ENCODE measurements around the gene WDR6. TPM values are rescaled to one million over a fixed set of nuclear protein-coding genes. Genes with fewer than 3 reads are reported as not detected.
A peak's percentile ranks its signal among the peaks of the same experiment; 100 is the strongest.

Gene WDR6, protein sequence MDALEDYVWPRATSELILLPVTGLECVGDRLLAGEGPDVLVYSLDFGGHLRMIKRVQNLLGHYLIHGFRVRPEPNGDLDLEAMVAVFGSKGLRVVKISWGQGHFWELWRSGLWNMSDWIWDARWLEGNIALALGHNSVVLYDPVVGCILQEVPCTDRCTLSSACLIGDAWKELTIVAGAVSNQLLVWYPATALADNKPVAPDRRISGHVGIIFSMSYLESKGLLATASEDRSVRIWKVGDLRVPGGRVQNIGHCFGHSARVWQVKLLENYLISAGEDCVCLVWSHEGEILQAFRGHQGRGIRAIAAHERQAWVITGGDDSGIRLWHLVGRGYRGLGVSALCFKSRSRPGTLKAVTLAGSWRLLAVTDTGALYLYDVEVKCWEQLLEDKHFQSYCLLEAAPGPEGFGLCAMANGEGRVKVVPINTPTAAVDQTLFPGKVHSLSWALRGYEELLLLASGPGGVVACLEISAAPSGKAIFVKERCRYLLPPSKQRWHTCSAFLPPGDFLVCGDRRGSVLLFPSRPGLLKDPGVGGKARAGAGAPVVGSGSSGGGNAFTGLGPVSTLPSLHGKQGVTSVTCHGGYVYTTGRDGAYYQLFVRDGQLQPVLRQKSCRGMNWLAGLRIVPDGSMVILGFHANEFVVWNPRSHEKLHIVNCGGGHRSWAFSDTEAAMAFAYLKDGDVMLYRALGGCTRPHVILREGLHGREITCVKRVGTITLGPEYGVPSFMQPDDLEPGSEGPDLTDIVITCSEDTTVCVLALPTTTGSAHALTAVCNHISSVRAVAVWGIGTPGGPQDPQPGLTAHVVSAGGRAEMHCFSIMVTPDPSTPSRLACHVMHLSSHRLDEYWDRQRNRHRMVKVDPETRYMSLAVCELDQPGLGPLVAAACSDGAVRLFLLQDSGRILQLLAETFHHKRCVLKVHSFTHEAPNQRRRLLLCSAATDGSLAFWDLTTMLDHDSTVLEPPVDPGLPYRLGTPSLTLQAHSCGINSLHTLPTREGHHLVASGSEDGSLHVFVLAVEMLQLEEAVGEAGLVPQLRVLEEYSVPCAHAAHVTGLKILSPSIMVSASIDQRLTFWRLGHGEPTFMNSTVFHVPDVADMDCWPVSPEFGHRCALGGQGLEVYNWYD
- total RNA-seq = 100 to 1,000 TPM in 1 of 4 donors, 10 to 100 TPM in 3; 77.3 to 109 (median 90.1) TPM
- polyA plus RNA-seq = 65.3 TPM
- long read RNA-seq, donor 1, full-length matches to known transcripts = 91 of 162 reads
- long read RNA-seq, donor 1, partial matches to known transcripts = 64 of 162 reads
- long read RNA-seq, donor 1, other reads (novel, unspliced or antisense) = 7 of 162 reads
- long read RNA-seq, donor 2, full-length matches to known transcripts = 103 of 176 reads
- long read RNA-seq, donor 2, partial matches to known transcripts = 54 of 176 reads
- long read RNA-seq, donor 2, other reads (novel, unspliced or antisense) = 19 of 176 reads
- long read RNA-seq, donor 3, full-length matches to known transcripts = 196 of 347 reads
- long read RNA-seq, donor 3, partial matches to known transcripts = 118 of 347 reads
- long read RNA-seq, donor 3, other reads (novel, unspliced or antisense) = 33 of 347 reads
- long read RNA-seq, donor 4, full-length matches to known transcripts = 86 of 150 reads
- long read RNA-seq, donor 4, partial matches to known transcripts = 45 of 150 reads
- long read RNA-seq, donor 4, other reads (novel, unspliced or antisense) = 19 of 150 reads

DNA sequence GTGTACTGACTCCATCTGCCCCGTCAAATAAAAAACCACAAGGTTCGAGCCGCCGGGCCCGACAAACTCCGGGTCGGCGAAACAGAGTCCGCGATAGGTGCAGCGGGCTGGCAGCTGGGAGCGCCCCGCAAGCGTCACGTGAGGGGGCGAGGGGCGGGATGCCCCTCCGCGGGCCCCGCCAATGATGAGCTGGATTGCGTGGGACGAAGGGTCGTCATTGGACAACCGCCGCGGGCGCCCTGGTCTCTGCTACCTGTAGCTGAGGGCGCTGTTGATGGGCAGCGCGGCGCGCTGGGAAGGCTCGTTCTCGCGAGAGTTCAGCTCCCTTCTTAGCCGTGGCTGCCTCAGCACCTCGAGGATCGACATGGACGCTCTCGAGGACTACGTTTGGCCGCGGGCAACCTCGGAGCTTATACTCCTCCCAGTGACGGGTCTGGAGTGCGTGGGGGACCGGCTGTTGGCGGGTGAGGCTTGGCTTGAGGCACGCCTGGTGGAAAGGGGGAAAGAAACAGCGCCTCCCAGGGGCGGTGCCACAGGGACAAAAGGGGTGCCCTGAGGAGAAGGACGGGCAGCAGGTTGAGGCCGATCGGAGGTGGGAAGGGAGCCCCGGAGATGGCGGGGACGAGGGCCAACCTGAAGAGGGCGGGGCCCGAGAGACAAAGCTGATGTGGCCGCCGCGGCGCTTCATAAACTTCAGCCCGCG is at the start of gene WDR6:
Gene WDR6 (plus strand): TSS at position 324 of the 703 bp plus-strand sequence. CDS start 41 bp downstream, at position 365.
- ATAC-seq = peak; percentile 92
- intact Hi-C loops (cut with DNase I) = no loop called here
- Histone ChIP-seq H3K27me3 (ENCODE audit: control insufficient read depth, insufficient read depth) (no peaks in the 10 kb centered on the region), H3K27ac (ENCODE audit: low read length) (peak within 1 kb of the TSS; percentile 85), H3K4me1 (ENCODE audit: control insufficient read depth, insufficient read depth, low read length) (peaks cover 3% of the 10 kb centered on the region), H3K9me3 (ENCODE audit: control insufficient read depth, low read length) (no peaks in the 10 kb centered on the region), H3K4me3 (ENCODE audit: low read length) (peak within 1 kb of the TSS; percentile 67)
- peak; percentile 97 to 99 (median 99) for DNase-seq
- WGBS = under 1% methylated on average over 65 of the region's 65 CpGs

DNA sequence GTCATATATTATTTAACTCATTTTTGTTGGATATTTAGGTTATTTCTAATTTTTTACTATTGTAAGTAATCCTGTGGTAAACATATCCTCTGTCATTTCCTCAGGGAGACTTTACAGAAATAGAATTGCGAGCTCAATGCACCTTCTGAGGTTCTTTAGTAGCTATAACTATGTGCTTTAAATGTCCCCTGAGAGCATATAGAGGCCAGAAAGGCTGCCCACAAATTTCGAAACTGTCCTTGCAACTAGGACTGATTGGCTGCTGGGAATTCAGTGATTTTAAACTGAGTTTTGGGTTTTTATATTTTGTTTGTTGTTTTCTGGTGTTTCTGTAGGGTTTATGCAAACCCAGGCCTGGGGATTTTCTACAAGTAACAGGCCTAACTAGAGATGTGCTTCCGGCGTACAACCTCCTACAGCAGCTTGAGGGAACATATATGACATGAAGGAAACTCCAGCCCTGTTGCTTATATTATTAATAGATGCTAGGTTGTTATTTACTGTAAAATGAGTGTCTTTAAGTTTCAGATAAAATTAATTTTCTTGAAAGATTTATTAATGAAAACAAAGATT is 46.3 kb upstream of the WDR6 start:
- Histone ChIP-seq H3K4me3 (ENCODE audit: low read length) (no peak overlapping the region), H3K4me1 (ENCODE audit: control insufficient read depth, insufficient read depth, low read length) (no peaks in the 10 kb centered on the region), H3K9me3 (ENCODE audit: control insufficient read depth, low read length) (no peaks in the 10 kb centered on the region), H3K27ac (ENCODE audit: low read length) (no peak overlapping the region), H3K27me3 (ENCODE audit: control insufficient read depth, insufficient read depth) (no peaks in the 10 kb centered on the region)
- ATAC-seq (no peak), DNase-seq (no peak)
- 73% methylated on average over 4 of the region's 4 CpGs for WGBS
- intact Hi-C loops (cut with DNase I) = loop anchor here in 1 of 4 donors (10.0 kb wide), 1 partner anchor 86 kb away; no protein-coding TSS in a partner anchor

DNA sequence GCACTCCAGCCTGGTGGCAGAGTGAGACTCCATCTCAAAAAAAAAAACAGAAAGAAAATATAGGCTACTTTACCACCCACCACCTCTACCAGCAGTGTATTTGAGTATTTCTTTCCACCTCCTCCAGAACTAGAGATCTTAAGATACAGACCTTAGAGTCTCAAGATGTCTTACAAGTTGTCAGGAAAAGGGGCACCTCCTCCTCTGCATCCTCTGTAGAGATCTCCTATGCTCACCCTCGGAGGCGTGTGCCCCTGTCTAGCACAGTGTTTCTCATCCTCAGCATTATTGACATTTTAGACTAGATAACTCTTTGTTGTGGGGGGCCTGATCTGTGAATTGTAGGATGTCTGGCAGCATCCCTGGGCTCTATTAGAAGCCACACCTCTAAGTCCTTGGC is 44.9 kb upstream of the WDR6 start:
- Histone ChIP-seq H3K4me3 (ENCODE audit: low read length) (no peak overlapping the region), H3K27me3 (ENCODE audit: control insufficient read depth, insufficient read depth) (no peaks in the 10 kb centered on the region), H3K4me1 (ENCODE audit: control insufficient read depth, insufficient read depth, low read length) (no peaks in the 10 kb centered on the region), H3K27ac (ENCODE audit: low read length) (no peak overlapping the region), H3K9me3 (ENCODE audit: control insufficient read depth, low read length) (no peaks in the 10 kb centered on the region)
- ATAC-seq (no peak), DNase-seq (no peak)
- 85% methylated on average over 2 of the region's 2 CpGs for WGBS
- intact Hi-C loops (cut with DNase I) = loop anchor here in 1 of 4 donors (10.0 kb wide), 1 partner anchor 88 kb away; no protein-coding TSS in a partner anchor

- Histone ChIP-seq H3K4me1 (ENCODE audit: control insufficient read depth, insufficient read depth, low read length) (no peaks in the 10 kb centered on the region), H3K27ac (ENCODE audit: low read length) (no peak overlapping the region), H3K9me3 (ENCODE audit: control insufficient read depth, low read length) (no peaks in the 10 kb centered on the region), H3K4me3 (ENCODE audit: low read length) (no peak overlapping the region), H3K27me3 (ENCODE audit: control insufficient read depth, insufficient read depth) (no peaks in the 10 kb centered on the region)
- WGBS = 72% methylated on average over 4 of the region's 4 CpGs
- no peak for ATAC-seq
- intact Hi-C loops (cut with DNase I) = loop anchor here in 1 of 4 donors (10.0 kb wide), 1 partner anchor 88 kb away; no protein-coding TSS in a partner anchor
- no peak for DNase-seq
Measured at GRCh38 chr3:48962939-48963338, 44.3 kb upstream of the WDR6 start.

GRCh38 chr3:48963591-48963990 is 43.6 kb upstream of the WDR6 start:
- intact Hi-C loops (cut with DNase I) = loop anchor here in 1 of 4 donors (10.0 kb wide), 1 partner anchor 89 kb away; no protein-coding TSS in a partner anchor
- H3K27me3 ChIP-seq (ENCODE audit: control insufficient read depth, insufficient read depth) = no peaks in the 10 kb centered on the region
- no peak overlapping the region for H3K27ac ChIP-seq (ENCODE audit: low read length)
- DNase-seq = no peak
- 76% methylated on average over 2 of the region's 2 CpGs for WGBS
- no peaks in the 10 kb centered on the region for H3K4me1 ChIP-seq (ENCODE audit: control insufficient read depth, insufficient read depth, low read length)
- ATAC-seq = no peak
- H3K9me3 ChIP-seq (ENCODE audit: control insufficient read depth, low read length) = no peaks in the 10 kb centered on the region
- H3K4me3 ChIP-seq (ENCODE audit: low read length) = no peak overlapping the region

- Histone ChIP-seq H3K4me3 (ENCODE audit: low read length) (no peak overlapping the region), H3K9me3 (ENCODE audit: control insufficient read depth, low read length) (no peaks in the 10 kb centered on the region), H3K27me3 (ENCODE audit: control insufficient read depth, insufficient read depth) (no peaks in the 10 kb centered on the region), H3K4me1 (ENCODE audit: control insufficient read depth, insufficient read depth, low read length) (no peaks in the 10 kb centered on the region), H3K27ac (ENCODE audit: low read length) (no peak overlapping the region)
- intact Hi-C loops (cut with DNase I) = loop anchor here in 1 of 4 donors (10.0 kb wide), 1 partner anchor 92 kb away; no protein-coding TSS in a partner anchor
- ATAC-seq (no peak), DNase-seq (no peak)
- WGBS = 92% methylated on average over 3 of the region's 3 CpGs
Measured at GRCh38 chr3:48966367-48966766, 40.8 kb upstream of the WDR6 start.

GRCh38 chr3:48966876-48967361 is 40.3 kb upstream of the WDR6 start:
- Histone ChIP-seq H3K27me3 (ENCODE audit: control insufficient read depth, insufficient read depth) (no peaks in the 10 kb centered on the region), H3K4me1 (ENCODE audit: control insufficient read depth, insufficient read depth, low read length) (no peaks in the 10 kb centered on the region), H3K9me3 (ENCODE audit: control insufficient read depth, low read length) (no peaks in the 10 kb centered on the region), H3K27ac (ENCODE audit: low read length) (no peak overlapping the region), H3K4me3 (ENCODE audit: low read length) (no peak overlapping the region)
- ATAC-seq (peak; percentile 44 to 45), DNase-seq (no peak)
- whole genome bisulfite sequencing = 75% methylated on average over 7 of the region's 7 CpGs
- intact Hi-C loops (cut with DNase I) = loop anchor here in 1 of 4 donors (10.0 kb wide), 1 partner anchor 92 kb away; no protein-coding TSS in a partner anchor

DNA sequence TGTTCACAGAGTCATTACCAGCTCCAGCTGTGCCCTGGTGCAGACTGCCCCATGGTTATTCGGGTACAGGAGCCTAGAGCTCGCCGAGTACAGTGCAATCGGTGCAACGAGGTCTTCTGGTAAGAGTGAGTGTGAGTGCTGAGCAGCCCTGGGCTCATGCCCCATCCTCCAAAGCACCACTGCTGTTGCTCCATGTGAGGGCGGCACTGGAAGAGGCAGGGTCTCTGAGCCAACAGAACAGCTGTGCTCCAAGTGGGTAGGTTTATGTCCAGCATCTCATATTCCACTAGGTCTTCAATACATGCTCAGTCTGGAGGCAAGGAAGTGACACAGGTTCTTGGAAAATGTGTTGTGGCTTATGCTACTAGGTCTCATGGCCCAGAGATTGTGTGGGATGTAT is 36.6 kb upstream of the WDR6 start:
- H3K27me3 ChIP-seq (ENCODE audit: control insufficient read depth, insufficient read depth) = no peaks in the 10 kb centered on the region
- intact Hi-C loops (cut with DNase I) = no loop called here
- H3K27ac ChIP-seq (ENCODE audit: low read length) = no peak overlapping the region
- no peaks in the 10 kb centered on the region for H3K4me1 ChIP-seq (ENCODE audit: control insufficient read depth, insufficient read depth, low read length)
- no peak for DNase-seq
- WGBS = 94% methylated on average over 6 of the region's 6 CpGs
- H3K9me3 ChIP-seq (ENCODE audit: control insufficient read depth, low read length) = no peaks in the 10 kb centered on the region
- H3K4me3 ChIP-seq (ENCODE audit: low read length) = no peak overlapping the region
- ATAC-seq = no peak

Measured in right cardiac atrium (tissue), 5 donors.